GM18907 (cell line): ENCODE results near the gene PTGR2.
A peak's percentile ranks its signal among the peaks of the same experiment; 100 is the strongest.
"Not testable (repeated sequence)": the region's sequence is repeated elsewhere in the genome, so short reads cannot be mapped to it uniquely, and the experiment has no call there.

ENCODE experiments used
- ATAC-seq: cut with Tn5 transposase; IDR thresholded peaks from one replicate; pipeline ENCODE4 v1.9.1; 2021; ENCODE audit warnings: mild to moderate bottlenecking, moderate library complexity; ENCODE audit not compliant: unreplicated experiment

Gene PTGR2

GRCh38 chr14:73879027-73879426 lies 27.4 kb downstream of the PTGR2 start:
- ATAC-seq, result no peak

GRCh38 chr14:73884438-73885190 lies 33.0 kb downstream of the PTGR2 start:
- no peak for ATAC-seq

- ATAC-seq, result peak; percentile 93
These were observed 35.1 kb downstream of the PTGR2 start, which contains the start of gene ZNF410 for GRCh38 chr14:73886449-73887317. Gene ZNF410, plus strand, starts transcription at chr14:73886859. Its CDS starts 5,317 bp downstream, at chr14:73892176.

- ATAC-seq, result no peak
These were observed 35.6 kb downstream of the PTGR2 start for GRCh38 chr14:73887318-73887616.

GRCh38 chr14:73887694-73888459 lies 36.2 kb downstream of the PTGR2 start:
- no peak for ATAC-seq

GRCh38 chr14:73888460-73888725 lies 36.8 kb downstream of the PTGR2 start:
- no peak for ATAC-seq

- ATAC-seq, result no peak
These were observed 37.3 kb downstream of the PTGR2 start for GRCh38 chr14:73888971-73889370.

GRCh38 chr14:73889376-73889775 lies 37.7 kb downstream of the PTGR2 start:
- no peak for ATAC-seq

- ATAC-seq, result not testable (repeated sequence)
These were observed 42.6 kb downstream of the PTGR2 start for GRCh38 chr14:73894180-73894687.

- ATAC-seq, result no peak
These were observed 44.3 kb downstream of the PTGR2 start for GRCh38 chr14:73895939-73896338.

- no peak for ATAC-seq
These were observed 44.9 kb downstream of the PTGR2 start for GRCh38 chr14:73896521-73896920.

GRCh38 chr14:73903028-73903427 lies 51.4 kb downstream of the PTGR2 start:
- ATAC-seq, result no peak

- ATAC-seq, result no peak
These were observed 58.0 kb downstream of the PTGR2 start for GRCh38 chr14:73909681-73910080.

- no peak for ATAC-seq
These were observed 61.6 kb downstream of the PTGR2 start for GRCh38 chr14:73913256-73913655.

GRCh38 chr14:73916324-73916723 lies 64.7 kb downstream of the PTGR2 start:
- ATAC-seq, result no peak

GRCh38 chr14:73919457-73919856 lies 67.8 kb downstream of the PTGR2 start:
- ATAC-seq, result not testable (repeated sequence)

- ATAC-seq, result no peak
These were observed 72.7 kb downstream of the PTGR2 start for GRCh38 chr14:73924337-73924736.
